GM04503 (cell line): ENCODE measurements around the gene AGAP1.
A peak's percentile ranks its signal among the peaks of the same experiment; 100 is the strongest.

ENCODE experiments used
- DNase-seq: peaks from one replicate; pipeline ENCODE4 v3.0.0-alpha.2; 2012; ENCODE audit warnings: low read depth

Gene AGAP1

DNA sequence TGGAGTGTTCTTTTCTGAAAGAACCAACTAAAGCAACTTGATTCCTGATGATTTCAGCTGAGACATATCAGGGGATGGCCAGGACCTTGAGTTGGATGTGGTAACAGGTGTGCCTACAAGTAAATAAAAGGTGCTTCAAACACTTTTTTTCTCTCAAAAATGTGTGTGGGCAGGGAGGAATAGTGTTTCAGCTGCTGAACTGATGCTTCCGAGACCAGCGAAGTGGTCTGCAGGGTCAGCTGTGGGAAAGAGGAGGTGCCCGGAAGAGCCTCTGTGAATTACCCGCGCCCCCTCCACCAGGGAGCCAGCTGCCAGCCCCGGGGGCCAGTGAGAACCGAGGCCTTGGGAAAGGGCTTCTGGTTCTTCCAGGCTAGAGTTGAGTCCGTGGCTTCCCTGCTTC lies 425.0 kb downstream of the AGAP1 start:
- DNase-seq = no peak

DNA sequence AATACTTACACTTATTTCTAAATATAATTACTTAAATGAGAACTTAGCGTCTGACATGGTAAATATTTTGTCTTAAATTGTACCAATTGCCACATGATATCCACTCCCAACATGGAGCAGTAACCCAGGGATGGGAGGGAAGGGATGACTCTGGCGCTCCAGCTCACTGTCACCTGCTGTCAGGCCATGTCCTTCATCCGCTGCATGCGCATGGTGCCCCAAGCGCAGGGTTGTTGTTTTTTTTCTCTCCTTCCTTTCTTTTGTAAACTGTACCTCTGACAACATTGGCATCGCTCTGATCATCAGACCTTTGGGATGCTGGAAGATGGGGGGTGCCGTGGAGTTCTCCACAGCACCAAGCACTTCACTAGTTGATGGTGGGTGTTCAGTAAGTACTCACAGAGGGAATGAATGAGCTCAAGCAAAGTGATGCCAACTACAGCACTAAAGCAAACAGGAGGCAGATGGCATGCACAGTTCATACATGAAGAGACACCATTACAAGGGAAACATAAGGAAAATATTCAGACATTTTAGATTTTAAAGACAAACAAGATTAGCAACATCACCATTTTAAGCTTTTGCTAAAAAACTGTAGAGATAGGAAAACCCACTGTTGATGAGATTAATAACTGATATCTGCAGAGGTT lies 426.5 kb downstream of the AGAP1 start:
- DNase-seq = no peak

GRCh38 chr2:235921508-235922191 lies 427.8 kb downstream of the AGAP1 start:
- no peak for DNase-seq

GRCh38 chr2:235922839-235923238 lies 429.0 kb downstream of the AGAP1 start:
- DNase-seq = no peak

DNA sequence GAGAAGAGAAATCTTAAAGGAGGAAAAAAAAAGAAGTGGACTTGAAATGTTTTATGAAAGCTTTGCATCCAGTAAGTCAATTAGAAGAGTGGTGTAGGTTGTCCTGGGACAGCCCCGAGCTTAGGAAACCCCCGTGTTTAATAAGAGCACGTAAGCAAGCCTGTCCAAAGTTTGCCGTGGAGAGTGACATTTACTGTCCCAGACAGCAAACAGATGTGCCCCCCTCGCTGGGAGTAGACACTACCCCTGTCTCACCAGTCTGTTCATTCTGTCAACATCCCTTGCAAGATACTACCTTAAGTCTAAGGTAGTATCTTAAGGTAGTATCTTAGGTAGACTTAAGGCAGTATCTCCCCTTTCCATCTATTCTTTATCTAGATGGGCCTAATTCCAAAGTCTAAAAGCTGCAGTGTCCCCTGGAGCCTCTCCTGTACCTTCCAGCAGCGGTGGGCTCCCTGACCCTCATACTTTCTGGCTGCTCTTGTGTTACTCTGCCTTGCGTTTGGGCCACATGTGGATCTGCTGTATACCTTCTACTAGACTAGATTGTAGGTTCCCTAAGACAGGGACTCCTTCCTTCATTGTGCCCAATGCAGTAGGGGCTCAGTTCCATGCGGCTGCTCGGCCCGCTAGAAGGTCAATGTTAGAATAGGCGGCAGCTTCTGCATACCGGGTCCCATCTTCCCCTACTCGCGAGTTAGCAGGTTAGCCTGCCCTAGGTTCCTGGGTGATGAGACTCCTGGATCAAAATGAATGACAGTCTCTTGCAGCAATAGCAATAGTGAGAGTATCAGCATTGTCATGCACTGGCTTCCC lies 430.2 kb downstream of the AGAP1 start:
- no peak for DNase-seq

- no peak for DNase-seq
Observed at GRCh38 chr2:235924675-235925063, 430.8 kb downstream of the AGAP1 start.

- DNase-seq = no peak
Observed at GRCh38 chr2:235925250-235925919, 431.5 kb downstream of the AGAP1 start.

- DNase-seq = no peak
Observed at GRCh38 chr2:235926229-235926628, 432.4 kb downstream of the AGAP1 start.

DNA sequence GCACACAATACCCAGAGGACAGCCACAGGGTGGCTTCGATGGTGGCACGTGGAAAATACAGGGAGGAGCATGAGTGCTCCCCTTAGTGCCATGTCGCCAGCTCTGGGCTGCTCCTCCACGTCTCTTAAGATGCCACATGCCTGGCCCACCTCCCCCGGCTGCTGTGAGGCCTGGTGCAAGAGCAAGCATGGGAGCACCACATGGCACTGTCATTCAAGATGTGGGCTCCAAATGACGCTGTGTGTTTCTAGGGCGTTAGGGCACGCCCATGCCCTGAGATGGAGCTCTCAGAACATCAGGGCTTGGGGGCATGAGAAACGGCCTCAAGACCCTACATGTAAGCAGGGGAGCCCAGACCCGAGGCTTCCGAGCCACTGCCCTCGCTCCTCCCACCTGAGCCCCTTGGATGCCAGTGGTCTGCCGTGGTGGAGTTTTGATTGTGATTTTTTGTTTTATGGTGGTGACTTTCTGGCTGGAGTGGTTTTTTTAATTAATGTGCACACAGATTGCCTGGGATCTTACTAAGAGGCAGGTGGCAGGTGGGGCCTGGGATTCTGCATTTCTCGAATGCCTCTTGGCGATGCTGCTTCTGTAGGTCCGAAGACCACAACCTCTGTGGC lies 435.0 kb downstream of the AGAP1 start:
- DNase-seq = no peak

DNA sequence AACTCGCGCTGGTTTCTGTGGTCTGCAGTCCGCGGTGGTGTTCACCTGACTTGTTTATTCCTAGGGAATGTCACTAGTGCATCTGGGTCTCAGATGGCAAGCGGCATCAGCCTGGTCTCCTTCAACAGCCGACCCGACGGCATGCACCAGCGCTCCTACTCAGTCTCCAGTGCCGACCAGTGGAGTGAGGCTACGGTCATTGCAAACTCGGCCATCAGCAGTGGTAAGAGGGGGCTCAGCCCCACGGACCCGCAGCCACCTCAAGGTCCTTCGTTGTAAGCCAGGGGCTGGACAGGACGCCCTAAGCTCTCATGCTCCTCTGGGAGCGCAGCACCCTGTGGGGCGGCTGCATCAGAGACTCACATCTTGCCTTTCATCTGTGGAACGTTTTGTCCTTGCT lies 436.9 kb downstream of the AGAP1 start:
- no peak for DNase-seq

GRCh38 chr2:235931676-235932075 lies 437.8 kb downstream of the AGAP1 start:
- no peak for DNase-seq

- DNase-seq = no peak
Observed at GRCh38 chr2:235934059-235934773, 440.4 kb downstream of the AGAP1 start.

- no peak for DNase-seq
Observed at GRCh38 chr2:235934774-235935484, 441.1 kb downstream of the AGAP1 start.

- no peak for DNase-seq
Observed at GRCh38 chr2:235935773-235936172, 441.9 kb downstream of the AGAP1 start.

DNA sequence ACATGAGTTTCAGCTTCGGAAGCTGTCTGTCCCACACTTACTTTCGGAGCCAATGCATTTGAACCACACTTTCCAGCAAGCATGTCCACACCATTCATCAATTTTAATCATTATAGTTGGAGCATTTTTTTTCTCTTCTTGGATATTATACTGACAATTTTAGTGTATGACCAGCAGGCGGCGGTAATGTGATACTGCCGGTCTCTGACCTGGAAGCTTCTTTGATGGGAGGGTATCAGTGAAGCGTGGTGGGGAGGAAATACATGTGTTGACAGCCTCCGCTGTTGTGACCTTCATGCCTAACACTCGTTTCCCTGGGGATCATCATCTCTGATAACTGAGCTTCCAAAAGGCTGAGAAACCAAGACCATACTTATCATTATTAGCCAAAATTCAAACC lies 442.6 kb downstream of the AGAP1 start:
- DNase-seq = no peak

DNA sequence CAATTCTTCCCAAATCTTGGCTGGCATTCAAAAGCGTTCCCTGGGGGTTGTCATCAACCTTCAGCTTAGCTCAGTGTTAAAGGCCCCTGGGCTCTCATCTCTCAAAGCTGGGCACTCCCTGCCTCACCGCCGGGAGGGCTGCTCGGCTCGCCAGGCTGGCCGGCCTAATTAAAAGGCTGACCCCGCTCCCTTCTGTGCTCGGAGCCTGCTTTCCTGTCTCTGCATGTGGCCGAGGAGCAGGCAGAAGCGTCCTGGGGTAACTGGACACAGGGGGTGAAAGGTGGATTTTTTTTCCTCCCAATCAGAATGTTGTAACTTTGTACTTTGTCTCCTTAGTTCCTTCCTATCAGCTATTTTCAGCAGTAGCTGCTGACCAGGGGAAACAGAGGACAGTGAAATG lies 443.2 kb downstream of the AGAP1 start:
- no peak for DNase-seq

DNA sequence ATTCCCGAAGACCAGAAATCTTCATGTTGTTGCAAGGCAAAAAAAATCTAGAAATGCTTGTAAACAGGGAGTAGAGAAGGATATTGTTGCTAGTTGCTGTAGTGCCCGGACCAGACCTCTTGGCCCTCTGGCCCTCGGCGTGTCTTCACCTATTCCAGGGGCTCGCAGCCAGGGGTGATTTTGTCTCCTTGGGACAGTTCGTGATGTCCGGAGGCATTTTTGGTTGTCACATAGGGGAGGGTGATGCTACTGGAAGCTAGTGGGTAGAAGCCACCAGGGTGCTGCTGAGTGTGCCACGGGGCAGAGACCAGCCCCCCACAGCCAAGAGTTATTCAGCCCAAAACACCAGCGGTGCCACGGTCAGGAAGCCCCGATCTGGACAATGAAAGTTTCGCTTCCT lies 443.7 kb downstream of the AGAP1 start:
- DNase-seq = no peak

DNA sequence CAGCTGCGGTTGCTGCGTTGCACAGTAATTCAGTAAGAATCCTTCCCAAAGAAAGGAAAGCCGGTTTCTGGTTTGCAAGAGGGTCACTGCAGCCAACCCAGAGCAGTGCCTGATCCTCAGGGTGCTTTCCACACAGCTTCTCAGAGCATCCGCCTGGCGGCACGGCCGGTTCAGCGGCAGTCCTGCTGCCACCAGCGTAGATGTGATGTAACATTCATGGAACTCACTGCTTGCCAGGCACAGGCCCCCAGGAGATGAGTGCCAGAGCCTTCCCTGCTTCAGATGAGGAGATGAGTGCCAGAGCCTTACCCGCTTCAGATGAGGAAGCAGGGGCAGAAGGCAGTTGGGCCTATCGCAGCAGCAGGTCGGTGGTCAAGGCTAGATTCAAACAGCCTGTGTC lies 444.1 kb downstream of the AGAP1 start:
- DNase-seq = no peak

DNA sequence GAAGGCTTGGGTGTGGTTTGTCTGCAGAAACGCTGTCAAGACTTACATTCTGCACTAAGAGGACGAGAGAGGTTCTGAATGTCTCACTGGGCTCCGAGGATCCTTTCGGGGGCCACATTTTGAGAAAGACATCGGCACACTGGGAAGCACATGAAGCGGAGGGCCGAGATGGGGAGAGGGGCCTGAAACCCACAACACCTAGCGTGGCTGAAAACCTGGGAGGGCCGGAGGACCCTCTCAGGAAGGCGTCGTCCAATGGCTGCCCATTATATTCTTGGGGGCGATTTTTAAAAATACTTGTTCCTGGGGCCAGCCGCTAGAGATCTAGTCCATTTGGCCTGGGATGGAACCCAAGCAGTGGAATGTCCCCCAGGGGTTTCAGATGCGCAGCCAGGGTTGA lies 444.8 kb downstream of the AGAP1 start:
- no peak for DNase-seq

DNA sequence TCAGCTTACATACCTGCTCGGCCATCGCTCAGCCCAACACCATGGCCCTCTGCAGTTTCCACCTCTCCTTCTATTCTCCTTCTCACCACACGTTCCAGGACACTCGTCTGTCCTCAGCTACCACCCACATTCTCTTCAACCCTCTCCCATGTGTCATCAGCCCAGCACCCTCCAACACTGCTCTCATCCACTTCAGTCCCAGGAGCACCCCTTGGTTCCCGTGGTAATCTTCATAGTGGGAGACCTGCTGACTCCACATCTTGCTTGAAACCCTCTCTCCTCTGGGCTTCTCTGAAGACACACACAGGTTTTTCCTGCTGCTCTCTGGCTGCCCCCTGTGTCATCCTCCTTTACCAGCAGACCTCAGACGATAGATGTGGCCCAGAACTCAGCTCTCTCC lies 445.6 kb downstream of the AGAP1 start:
- DNase-seq = peak; percentile 11

GRCh38 chr2:235940330-235940729 lies 446.5 kb downstream of the AGAP1 start:
- DNase-seq = peak; percentile 40
